GM19351 (cell line): Measurements from ENCODE around the gene GALNT10.

Experiments used
- ATAC-seq: cut with Tn5 transposase; IDR thresholded peaks from one replicate; pipeline ENCODE4 v1.9.1; 2021; ENCODE audit warnings: mild to moderate bottlenecking, moderate library complexity; ENCODE audit not compliant: unreplicated experiment

GALNT10 gene

GRCh38 chr5:154178661-154179060 lies 11.9 kb upstream of the GALNT10 start:
- no peak for ATAC-seq

DNA sequence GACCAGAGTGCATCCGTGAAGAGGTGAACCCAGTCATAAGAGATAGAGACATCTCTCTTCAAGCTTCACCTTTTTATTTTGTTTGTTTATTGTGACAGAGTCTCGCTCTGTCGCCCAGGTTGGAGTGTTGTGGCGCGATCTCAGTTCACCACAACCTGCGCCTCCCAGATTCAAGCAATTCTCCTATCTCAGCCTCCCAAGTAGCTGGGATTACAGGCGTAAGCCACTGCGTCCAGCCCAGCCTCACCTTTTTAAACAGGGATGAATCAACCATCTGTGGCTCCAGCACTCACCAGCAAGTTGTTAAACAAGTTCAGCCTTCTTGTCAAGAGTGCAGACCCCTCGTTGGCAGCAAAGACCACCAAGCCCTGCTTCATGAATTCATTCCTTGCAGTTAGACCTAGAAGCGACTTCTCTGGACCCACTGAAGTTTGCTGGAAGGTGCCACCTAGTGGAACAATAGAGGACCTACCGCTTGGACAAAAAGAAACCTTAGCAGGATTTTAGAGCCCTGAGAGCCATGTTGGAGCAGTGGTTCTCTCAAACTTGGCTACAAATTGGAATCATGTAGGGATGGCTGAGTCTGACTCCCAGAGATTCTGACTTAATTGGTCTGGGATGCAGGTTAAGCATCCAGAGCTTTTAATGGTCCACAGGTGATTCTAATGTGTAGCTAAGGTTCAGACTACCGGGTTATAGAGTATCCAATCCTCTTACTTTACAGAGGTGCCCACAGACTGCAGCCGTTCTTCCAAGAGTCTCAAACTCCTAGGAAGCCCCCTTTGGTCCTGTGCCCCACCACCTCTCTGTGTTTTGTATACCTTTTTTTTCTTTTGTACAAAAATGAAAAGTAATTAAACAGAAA lies 10.5 kb upstream of the GALNT10 start:
- ATAC-seq = peak; percentile 98

GRCh38 chr5:154181161-154181560 lies 9.4 kb upstream of the GALNT10 start:
- ATAC-seq = no peak

GRCh38 chr5:154189256-154189818 lies 1.2 kb upstream of the GALNT10 start:
- ATAC-seq = peak; percentile 8

DNA sequence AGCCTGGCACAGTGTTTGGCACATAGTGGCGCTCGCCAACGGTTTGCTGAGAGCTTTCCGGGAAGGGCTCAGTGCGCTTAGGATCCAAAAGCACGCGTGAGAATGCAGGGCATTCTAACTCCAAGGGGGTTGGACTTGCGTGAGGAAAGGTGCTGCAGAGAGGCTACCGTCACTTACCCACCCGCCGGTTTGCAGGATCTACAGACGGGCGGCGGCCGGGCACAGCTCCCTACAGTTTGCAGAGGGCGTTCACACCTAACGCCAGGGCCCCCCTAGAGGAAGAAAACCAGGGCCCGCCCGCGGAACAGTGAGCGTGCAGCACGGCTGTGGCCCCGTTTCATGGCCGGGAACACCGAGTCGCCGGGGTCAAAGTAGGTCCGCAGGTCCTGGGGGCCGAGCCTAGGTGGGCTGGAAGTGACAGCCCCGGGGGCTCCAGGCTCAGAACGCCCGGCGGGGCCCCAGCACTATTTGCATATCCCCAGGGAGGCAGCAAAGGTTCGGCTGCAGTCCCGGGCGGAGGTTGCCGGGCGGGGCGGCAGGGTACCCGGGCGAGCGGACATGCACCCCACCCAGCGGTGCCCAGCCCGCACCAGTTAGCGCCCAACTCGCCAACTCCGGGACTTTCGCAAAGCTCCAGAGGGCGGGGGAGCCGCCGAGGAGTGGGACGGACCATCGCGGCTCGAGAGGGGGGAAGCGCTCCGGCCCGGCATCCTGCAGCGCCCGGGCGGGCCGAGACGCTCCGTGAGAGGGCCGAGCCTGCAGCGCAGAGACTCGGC lies 526 bp upstream of the GALNT10 start:
- ATAC-seq = peak; percentile 70

GRCh38 chr5:154191467-154192261 lies 1.1 kb downstream of the GALNT10 start:
- ATAC-seq = no peak

DNA sequence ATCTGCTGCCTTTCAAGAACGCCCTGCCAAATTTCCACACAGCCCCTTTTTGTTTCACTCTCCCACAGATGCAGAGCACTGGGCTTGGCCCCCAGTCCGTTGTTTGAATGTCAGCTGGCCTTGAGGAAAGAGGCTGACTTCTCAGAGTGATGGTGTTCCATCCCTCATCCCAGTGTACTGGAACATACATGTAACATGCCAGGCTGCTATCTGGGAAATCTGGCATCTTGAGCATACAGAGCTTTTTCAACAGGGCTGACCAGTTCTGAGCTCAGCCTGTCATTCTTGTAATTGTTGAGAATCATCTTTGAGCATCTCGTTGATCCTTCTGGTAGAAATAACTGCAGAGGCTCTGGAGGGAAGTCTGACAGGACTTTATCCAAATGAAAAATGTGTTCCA lies 2.8 kb downstream of the GALNT10 start:
- no peak for ATAC-seq

GRCh38 chr5:154193701-154194121 lies 3.2 kb downstream of the GALNT10 start:
- ATAC-seq = no peak

DNA sequence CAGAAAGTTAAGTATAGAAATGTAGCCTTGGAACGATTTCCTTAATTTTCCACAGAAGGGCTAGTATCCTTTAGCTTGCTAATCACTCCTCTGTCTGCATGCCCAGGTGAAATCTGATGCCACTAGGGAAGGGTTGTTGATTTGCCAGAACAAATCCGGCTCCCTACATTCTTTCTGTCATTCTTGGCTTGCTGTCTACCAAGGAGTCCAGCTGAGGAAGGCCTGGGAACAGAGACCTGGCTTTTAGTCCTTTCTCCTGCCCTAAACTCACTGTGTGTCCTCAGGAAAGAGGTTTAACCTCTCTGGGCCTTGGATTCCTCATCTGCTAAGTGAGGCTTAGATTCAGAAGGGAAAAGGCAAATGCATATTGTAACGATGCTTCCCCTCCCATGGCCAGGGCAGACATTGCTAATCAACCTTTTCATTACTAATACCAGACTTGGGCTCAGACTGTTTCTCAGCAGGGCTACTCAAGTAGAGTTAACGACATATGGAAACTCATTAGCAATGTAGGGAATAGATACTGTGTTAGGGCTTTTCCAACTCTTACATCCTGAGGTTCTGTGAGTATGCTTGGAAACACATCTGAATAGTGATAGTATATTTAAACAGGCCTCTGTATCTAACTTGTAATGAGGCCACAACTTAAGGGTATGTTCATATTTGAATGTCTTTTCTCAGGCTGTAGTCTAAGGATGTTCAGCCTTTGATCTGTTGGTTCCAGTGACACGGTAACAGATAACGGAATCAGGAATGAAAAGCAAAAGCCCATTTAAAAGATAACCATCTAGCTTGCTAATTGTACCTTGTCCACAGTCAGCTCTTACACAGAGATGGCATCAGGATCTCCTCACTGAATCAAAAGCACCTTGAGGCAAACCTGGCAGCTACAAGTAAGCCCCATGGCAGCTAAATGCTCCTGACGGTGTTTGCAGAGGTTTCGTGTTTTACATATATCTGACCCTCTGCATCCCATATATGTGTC lies 4.1 kb downstream of the GALNT10 start:
- no peak for ATAC-seq

DNA sequence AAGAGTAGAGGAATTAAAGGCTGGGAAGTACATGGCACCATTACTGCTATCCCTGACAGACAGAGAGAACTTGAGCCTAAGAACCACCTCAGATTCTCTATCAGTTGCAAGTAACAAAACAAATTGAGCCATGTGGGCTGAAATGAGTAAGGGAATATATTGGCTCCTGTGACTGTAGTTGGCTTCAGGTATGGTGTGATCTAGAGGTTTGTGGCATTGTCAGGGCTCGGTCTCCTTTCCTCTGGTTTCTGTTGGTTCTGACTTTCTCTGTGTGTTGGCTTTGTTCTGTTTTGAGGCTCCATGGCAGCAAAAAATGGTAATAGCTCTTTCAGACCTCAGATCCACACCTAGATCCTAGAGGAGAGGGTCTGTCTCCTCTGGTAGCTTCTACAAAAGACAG lies 5.7 kb downstream of the GALNT10 start:
- ATAC-seq = no peak

GRCh38 chr5:154196955-154197652 lies 6.6 kb downstream of the GALNT10 start:
- ATAC-seq = no peak

GRCh38 chr5:154197801-154198491 lies 7.4 kb downstream of the GALNT10 start:
- no peak for ATAC-seq

- no peak for ATAC-seq
Measured at GRCh38 chr5:154198611-154199230, 8.2 kb downstream of the GALNT10 start.

DNA sequence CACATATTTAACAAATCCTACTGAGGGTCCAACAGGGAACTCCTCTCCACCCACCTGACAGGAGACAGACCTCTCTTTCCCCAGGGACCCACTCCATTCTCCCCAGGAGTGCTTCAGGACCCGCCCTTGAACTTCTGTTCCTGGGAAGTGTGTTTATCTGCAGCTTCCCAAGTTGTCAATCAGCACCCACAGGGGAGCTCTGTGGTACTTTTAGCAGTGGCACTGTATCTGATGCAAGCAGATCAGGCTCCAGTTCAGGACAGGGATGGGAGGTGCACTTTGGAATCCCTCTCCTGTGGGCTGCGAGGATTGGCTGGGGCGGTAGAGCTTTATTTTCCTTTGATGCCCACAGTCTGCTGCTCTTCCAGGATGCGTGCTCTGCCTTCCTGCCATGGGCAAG lies 8.7 kb downstream of the GALNT10 start:
- ATAC-seq = no peak

DNA sequence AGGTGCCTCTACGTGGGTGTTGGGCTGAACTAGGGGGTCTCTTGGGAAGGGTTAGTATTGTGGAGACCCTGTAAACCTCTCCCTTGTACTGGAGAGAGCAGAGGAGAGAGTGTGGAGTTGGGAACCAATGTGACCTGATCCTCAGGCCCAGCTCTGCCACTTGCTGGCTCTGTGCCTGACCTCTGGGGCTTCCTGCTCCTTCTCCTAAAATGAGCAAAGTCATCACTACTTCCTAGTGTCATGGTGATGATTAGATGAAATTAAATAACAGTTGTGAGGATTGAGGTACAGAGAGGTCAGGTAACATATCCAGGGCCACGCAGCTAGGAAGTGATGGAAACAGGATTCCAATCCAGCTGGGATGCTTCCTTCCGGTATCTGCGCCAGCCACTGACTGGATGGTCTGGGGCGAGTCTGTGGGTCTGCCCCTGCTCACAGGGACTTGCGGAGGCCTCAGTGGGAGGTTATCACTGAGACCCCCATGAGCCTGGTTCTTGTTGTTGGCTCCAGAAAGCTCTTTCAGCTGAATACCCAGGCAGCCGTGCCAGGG lies 9.2 kb downstream of the GALNT10 start:
- ATAC-seq = no peak

GRCh38 chr5:154200221-154200620 lies 9.7 kb downstream of the GALNT10 start:
- ATAC-seq = no peak

GRCh38 chr5:154201108-154201769 lies 10.7 kb downstream of the GALNT10 start:
- ATAC-seq = no peak
